Embryonic facial prominence (tissue), 1 donor: ENCODE measurements around the gene SQOR.

Experiments used
- DNase-seq: peaks from one replicate; pipeline ENCODE4 v3.0.0-alpha.2; 2016; ENCODE audit errors: extremely low spot score

SQOR gene

DNA sequence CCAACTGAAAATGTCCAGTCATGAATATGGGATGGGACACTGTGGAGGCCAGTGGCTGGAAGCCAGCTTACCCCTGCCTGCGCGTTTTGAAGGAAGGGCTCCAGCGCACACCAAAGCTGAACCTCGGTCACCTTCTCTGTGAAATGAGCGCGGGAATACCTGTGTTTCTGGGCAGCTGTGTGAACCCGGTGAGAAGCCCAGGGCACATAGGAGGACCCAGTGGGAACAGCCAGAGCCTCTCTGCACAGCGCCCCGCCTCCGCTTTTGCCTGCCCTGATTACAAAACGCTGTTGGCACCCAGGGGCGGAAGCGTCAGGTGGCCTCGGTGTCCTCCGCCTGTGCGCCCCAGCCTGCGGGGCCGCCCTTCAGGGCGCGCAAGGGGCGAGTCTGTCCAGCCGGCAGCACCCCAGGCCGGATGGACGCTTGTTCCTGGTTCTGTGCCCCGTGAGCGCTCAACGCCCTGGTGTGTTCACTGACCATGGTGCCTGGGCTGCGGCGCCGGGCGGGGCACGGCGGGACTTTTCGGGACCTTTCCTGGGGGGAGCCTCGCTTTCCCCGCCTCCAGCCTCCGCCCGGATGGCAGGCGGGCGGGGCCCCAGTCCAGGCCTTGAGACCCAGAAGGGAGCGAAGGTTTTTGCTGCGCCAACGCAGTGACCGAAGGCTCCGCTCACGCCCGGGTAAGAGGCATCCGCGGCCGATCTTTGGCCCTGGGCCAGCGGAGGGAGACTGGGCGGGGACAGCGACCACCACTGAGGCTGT, at the start of gene SQOR:
Gene SQOR, plus strand, starts transcription at position 598 of the 759 bp plus-strand sequence. CDS start 23,895 bp downstream, outside the sequence.
- DNase-seq, result peak; percentile 27

DNA sequence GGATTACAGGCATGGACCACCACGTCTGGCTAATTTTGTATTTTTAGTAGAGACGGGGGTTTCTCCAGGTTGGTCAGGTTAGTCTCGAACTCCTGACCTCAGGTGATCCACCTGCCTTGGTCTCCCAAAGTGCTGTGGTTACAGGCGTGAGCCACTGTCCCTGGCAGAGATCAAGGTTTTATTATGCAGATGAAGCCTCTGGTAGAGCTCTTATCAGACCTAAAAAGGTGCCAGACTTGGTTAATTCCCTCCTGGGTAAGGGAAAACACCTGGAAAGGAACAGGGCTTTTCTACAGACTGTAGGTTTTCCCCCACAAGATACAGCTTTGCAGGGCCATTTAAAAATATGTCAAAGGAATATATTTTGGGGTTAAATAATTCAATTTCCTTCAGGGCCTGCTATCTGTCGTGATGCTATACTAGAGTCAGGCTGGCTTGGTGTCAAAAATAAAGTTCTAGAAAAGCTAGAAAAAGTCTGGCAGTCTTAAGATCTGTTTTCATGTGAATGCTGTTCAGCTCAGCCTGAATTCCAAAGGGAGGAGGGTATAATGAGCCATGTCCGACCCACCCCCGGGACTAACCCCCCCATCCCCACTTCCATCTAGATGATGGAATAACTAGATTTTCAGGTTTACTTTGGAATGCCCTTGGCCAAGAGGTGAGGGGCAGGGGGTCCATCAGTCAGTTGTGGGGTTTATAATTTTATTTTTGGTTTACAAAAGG, 49.6 kb upstream of the SQOR start:
- DNase-seq, result no peak

DNA sequence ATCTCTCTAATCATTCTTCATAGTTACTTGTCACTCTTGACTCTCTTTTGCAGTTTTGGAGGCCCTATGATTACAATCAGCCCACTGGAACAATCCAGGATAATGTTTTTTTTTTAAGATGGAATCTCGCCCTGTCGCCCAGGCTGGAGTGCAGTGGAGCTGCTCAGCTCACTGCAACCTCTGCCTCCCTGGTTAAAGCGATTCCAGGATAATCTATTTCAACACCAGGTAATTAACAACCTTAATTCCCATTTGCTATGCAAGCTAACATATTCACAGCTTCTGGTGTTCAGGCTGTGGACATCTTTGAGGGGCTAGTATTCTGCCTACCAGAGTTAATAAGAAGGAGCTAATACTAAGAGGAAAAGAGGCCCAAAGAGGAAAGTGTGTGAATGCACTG, 48.7 kb upstream of the SQOR start:
- DNase-seq, result no peak

GRCh38 chr15:45586601-45587094, 48.2 kb upstream of the SQOR start:
- peak; percentile 24 for DNase-seq

DNA sequence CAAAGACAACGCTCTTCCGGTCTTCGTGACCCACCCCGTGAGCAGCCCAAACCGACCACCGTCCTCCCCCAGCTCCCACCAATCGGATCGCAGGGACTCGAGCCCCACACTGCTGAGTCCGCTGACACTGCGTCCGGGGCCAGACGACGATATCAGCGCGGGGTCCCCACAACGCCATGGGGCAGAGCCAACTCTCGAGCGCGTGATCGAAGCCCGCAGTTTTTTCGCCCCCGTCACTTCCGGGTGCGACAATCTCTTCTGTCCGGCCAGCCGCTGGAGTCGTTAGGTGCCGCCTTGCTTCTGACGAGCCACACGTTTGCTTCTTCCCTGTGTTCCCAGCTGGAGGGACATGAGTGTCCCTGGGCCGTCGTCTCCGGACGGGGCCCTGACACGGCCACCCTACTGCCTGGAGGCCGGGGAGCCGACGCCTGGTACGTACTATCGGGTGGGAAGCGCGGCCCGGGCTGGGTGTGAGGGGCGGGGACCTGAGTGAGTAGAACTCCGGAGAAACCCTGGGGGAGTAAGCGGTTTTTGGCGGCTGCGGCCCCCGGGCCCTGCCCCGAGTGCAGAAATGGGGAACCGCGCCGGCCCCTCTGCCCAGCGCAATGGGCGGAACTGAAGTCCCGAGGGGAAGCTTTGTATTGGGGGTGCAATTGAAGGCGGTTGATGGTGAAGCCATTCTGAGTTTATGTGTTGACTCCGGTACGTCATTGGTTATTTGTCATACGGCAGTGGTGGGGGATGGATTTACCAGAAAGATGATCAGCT, 47.5 kb upstream of the SQOR start, which contains the start of gene BLOC1S6:
Gene BLOC1S6, plus strand, starts transcription at position 285 of the 768 bp plus-strand sequence. Its CDS starts 65 bp downstream, at position 350.
- peak; percentile 85 for DNase-seq

GRCh38 chr15:45587863-45588170, 47.0 kb upstream of the SQOR start:
- DNase-seq, result no peak

GRCh38 chr15:45588219-45588875, 46.5 kb upstream of the SQOR start:
- DNase-seq, result no peak

GRCh38 chr15:45589256-45589655, 45.6 kb upstream of the SQOR start:
- DNase-seq, result no peak

DNA sequence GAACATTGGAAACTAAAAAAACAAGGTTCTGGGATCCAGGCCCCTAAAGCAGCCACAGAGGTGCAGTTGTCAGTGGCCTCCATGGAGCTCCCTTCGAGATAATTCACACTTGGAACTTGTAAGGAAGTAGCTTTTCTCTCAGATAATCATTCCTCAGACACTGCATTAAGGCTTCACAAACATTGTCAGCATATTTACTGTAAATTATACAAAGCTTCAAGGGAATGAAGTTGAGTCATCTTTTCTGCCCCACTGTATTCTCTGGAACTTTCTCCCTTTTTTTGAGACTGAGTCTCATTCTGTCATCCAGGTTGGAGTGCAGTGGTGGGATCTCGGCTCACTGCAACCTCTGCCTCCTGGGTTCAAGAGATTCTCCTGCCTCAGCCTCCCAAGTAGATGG, 40.5 kb upstream of the SQOR start:
- DNase-seq, result no peak

DNA sequence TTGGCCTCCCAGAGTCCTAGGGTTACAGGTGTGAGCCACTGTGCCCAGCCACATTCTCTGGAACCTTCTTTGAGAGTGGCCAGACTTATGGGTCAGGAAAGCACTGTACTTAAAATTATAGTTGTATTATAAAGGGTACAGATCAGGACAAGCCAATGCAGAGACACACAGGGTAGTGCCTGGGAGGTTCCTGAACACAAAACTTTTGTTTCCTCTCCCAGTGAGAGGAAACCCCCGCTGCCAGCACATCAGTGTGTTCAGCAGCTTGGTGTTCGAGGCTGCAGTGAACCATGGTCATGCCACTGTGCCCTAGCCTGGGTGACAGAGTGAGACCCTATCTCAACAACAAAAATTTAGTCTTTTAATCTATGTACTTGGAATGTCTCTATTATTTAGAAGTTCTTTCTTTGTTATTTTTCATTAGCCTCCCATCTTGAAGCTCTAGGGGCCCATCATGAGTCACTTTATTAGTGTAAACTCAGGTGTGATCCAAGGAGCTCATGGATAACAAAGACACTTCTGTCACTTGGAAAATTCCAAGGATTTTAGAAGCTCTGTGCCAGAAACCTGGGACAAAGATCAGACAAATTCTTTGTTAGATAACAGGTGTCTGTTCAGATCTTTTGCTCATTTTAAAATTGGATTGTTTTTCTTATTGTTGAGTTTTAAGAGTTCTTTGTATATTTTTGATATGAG, 39.8 kb upstream of the SQOR start:
- DNase-seq, result no peak

DNA sequence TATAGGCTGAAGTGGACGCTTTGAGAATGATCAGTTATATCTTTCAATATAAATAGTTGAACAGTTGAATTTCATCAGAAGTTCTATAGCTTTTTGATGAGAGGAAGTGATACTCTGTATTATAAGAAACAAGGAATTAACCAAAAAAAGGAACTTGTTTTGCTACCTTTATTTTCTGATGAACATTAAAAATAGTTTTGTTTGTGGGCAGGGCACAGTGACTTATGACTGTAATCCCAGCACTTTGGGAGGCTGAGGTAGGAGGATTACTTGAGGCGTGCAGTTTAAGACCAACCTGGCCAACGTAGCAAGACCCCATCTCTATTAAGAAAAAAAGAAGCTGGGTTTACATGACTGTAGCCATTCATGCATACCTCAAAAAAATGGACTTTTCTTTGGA, 30.9 kb upstream of the SQOR start:
- DNase-seq, result no peak

- DNase-seq, result no peak
Observed at GRCh38 chr15:45604326-45604725, 30.5 kb upstream of the SQOR start.

DNA sequence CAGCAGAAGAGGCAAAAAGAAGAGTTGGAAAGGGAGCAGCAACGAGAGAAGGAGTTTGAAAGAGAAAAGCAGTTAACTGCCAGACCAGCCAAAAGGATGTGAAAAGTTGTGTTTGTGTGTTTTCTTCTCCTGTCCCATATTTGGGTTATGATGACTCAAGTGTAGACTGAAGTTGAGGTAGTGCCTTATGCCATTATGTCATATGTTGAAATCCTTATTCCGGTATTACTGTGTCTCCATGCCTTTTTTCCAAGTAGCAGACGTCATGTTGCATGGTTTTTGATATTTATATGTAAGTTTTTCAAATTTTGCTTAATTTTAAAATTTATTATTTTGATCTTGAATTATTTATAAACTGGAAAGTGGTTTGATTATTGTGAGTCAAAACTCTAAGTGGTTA, 28.4 kb upstream of the SQOR start:
- no peak for DNase-seq

- no peak for DNase-seq
Observed at GRCh38 chr15:45606841-45607240, 28.0 kb upstream of the SQOR start.

- no peak for DNase-seq
Observed at GRCh38 chr15:45611305-45611704, 23.5 kb upstream of the SQOR start.

DNA sequence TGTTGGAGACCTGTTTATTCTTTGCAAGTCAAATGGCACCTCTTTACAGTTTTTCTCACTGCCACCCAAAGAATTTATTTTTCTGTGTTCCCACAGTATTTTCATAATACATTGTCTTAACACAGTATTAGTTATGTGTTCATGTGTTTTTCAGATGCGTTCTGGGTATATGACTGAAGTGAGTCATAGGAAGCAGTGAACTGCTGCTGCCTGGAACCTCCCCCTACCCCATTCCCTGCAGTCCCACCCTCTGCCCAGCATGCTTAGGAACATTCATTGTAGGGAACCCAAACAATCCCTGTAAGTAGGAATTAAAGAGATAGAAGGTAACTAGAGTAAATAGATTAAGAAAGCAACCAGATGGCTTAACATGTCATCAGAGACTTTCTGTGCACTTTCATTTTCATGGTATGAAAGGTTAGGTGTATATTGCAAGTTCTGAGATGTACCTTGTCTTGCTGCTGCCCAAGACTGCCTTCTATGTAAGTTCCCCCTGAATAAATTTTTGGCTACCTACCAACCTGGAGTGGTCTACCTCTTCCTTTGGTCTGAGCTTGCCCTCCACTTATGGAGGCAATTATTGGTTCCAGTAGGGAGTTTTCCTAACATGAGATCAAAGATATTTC, 21.9 kb upstream of the SQOR start:
- DNase-seq, result no peak

- DNase-seq, result no peak
Observed at GRCh38 chr15:45616901-45617323, 17.9 kb upstream of the SQOR start.

GRCh38 chr15:45618813-45619212, 16.0 kb upstream of the SQOR start:
- no peak for DNase-seq

- DNase-seq, result no peak
Observed at GRCh38 chr15:45628136-45628535, 6.7 kb upstream of the SQOR start.

GRCh38 chr15:45630917-45631691, 3.7 kb upstream of the SQOR start:
- no peak for DNase-seq
